Suppressor macrophage (primary cell): ENCODE results near the gene CLCN1.

Experiments
- DNase-seq, 4 experiments: peaks; one replicate each; pipeline ENCODE4 v3.0.0-alpha.2; 2020 to 2022

CLCN1 gene

GRCh38 chr7:143334244-143334643, 18.3 kb downstream of the CLCN1 start:
- no peak for DNase-seq

- no peak for DNase-seq
Measured at GRCh38 chr7:143337216-143337615, 21.3 kb downstream of the CLCN1 start.

DNA sequence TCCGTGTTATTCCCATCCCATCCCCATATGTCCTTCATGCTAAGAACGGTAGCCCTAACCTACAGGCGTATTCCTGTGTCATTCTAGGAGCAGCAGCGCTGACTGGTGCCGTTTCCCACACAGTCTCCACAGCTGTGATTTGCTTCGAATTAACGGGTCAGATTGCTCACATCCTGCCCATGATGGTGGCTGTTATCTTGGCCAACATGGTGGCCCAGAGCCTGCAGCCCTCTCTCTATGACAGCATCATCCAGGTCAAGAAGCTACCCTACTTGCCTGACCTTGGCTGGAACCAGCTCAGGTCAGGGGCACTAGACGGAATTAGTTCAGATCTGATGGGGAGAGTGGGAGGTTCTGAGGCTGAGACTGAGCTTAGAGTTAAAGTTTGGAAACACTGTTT, 25.9 kb downstream of the CLCN1 start:
- DNase-seq: no peak

DNA sequence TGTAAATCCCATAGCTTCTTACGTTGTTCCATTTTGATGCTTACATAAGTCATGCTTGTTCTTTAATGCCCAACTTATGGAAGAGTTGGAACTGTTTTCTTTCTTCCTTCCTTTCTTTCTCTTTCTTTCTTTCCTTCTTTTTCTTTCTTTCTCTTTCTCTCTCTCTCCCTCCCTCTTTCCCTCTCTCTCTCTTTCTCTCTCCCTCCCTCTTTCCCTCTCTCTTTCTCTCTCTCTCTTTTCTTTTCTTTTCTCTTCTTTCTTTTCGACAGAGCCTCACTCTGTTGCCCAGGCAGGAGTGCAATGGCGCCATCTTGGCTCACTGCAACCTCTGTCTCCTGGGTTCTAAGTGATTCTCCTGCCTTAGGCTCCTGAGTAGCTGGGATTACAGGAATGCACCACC, 27.7 kb downstream of the CLCN1 start:
- no peak for DNase-seq

DNA sequence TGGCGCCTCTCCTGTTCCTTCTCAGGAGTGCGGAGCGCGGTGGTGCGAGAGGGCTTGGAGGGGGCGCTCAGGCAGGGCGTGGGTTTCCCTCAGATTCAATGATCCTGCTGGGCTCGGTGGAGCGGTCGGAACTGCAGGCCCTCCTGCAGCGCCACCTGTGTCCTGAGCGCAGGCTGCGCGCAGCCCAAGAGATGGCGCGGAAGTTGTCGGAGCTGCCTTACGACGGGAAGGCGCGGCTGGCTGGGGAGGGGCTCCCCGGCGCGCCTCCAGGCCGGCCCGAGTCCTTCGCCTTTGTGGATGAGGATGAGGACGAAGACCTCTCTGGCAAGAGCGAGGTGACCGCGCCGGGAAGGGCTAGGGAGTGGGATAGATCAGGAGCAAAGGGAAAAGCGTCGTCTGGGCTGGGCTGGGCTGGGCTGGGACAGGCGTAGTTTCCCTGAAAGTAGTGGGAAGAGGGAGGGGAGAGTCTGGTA, 29.6 kb downstream of the CLCN1 start:
- DNase-seq: peak; percentile 43 to 75 (median 61)

- peak in 1 of 4 experiments; percentile 31 for DNase-seq
Measured at GRCh38 chr7:143346018-143346417, 30.1 kb downstream of the CLCN1 start.

DNA sequence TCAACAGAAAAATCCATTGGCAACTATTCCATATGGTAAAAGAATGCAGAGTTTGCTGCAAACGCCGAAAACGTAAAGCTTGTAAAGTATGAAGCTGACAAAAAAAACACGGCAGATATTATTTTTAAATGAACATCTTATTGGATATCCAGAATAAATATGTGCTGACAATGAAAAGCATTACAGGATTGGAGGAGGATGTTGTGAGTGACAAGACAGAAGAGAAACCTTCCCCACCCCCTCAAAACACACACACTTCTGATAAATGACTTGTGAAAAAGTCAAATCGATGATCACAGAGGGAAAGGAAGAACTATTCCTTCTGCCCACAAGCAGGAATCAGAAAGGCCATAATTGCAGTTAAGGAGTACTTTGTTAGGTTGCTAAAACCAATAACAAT, 32.0 kb downstream of the CLCN1 start:
- DNase-seq: no peak

DNA sequence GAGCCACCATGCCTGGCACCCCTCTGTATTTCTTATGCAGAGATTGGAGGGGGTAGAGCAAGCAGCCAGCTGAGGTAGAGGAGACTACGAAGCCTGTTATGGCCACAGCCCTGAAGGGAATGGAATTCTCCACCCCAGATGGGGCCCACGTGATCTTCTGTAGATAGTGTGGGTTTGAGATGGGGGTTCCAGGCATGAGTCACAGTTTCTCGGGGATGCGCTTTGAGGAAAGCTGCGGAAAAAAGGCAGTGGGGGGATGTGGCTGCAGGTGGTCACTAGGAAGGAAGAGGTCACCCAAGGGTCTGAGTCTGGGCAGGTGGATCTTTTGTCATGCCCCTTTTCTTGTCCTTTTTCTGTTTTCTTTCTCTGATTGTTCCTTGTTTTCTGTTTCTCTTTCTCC, 35.1 kb downstream of the CLCN1 start:
- DNase-seq: no peak

- no peak for DNase-seq
Measured at GRCh38 chr7:143351574-143351973, 35.7 kb downstream of the CLCN1 start.

DNA sequence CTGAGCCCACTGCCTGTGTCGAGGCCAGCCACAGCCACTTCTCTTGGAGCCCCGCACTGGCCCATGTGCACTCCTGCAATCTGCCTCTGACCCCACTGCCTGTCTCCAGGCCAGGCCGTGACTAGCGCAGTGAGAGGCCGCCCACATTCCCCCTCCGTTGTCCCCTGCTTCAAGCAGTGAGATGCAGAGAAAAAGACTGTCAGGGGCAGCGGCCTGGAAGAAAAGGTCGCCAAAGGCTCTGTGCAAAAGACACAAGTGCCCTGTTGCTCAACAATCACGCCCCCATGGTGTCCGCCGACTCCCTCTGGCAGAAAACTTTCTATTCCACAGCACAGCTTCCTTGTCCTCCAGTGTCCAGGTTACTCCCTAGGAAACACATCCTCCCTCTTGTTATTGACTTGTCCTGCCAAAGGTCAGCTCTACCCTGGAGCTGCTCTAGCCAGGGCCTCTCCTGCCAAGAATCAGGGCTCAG, 36.7 kb downstream of the CLCN1 start:
- peak; percentile 38 to 65 (median 60) for DNase-seq

DNA sequence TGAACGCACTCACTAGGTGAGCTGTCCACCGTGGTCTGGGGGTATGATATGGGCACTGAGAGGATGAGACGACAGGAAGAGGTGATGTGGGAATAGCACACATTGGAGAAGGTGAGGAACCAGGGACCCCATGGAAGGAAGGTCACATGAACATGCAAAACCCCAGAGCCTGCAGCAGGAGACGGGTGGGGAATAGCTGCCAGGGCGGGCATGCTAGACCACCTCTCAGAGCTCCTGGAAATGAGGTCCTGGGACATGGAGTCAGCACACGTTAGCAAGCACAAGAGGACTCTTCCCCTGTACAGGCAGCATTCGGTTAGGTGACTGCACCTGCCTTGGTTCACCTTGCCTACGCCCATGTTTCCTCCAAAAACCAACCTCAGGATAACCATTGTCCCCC, 38.5 kb downstream of the CLCN1 start:
- no peak for DNase-seq

DNA sequence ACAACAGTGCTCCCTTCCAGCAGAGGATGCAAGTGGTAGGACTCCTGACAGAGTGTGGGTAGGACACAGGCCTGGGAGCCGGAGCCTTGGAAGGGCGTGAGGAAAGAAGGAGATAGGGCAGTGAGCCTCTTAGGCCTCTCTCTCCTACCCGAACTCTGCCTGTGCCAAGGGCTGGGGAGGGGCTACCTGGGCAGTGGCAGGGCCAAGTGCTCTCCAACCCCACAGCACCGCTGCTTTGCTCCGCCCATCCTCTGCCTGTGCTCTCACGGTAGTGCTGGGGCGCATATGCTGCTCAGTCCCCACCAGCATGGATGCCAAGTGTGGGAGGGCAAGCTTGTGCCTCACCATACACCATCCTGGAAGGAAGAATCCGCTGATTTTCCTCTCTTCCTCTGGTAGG, 39.1 kb downstream of the CLCN1 start:
- no peak for DNase-seq

DNA sequence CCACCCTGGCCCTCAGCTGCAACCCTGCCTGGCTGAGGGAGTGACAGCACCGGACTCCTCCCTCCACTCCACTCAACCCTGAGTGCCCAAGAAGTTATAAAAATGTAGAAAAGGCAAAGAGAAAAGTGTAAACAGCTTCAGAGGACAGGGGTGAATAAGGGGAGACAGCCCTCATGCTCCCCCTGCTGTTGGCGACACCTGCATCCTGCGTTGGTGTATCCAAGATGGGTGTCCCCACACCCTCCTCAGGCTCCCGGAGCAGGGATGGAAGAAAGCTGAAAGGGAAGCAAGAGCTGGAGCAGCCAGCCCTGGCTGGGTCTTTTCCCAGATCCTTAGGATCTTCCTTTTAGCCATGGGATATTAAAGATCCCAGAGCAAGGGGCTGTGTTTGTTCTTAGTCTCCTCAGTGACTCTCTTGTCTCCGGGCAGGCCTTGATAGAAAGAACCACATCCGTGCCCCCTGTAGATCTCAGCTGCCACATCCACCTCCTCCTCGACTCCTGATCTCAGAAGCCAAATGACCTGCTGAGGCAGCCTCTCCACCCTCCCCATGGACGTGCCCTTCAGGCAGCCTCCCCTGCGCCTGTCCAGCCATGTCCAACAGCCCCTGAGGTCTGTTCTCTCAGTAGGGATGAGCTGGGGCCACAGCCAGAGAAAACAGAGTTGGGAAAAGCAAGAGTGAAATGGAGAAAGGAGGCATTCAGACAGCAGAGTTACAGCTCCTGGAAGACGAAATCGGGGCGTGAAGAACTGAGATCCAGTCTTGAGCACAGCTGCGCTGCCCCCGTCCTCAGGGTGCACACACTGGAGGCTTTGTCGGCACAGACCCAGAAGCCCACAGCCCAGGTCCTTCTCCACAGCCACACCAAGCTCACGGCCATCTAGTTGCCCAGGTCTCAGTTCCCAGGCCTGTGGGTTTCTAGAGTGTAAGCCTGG, 39.8 kb downstream of the CLCN1 start:
- no peak for DNase-seq

DNA sequence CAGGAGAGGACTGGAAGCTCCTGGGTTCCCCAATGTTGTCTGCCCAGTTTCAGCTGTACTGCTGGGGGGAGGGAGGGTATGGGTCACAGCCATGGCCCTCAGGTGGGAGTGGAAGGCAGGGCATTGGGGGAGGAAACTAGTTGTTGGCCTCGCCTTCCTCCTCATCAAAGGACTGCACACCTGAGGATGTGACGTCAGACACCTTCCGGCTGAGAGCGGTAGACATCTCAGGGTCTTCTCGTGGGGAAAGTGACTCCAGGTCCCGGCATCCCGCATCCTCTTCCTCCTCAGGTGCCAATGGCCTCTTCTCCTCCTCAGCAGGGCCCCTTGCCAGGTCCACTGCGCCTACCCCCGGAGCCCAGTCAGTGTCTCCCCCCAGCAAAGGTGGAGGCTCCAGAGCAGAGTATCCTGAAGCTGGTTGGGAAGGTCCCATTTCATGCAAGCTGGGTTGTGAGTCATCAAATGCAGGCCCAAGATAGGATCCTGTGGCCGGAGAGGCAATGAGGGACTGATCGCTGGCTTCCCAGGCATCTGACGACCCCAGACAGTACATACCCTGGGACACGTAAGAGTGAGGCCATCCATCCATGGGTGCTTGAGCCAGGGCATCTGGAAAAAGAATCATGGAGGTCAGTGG, 40.6 kb downstream of the CLCN1 start:
- no peak for DNase-seq

DNA sequence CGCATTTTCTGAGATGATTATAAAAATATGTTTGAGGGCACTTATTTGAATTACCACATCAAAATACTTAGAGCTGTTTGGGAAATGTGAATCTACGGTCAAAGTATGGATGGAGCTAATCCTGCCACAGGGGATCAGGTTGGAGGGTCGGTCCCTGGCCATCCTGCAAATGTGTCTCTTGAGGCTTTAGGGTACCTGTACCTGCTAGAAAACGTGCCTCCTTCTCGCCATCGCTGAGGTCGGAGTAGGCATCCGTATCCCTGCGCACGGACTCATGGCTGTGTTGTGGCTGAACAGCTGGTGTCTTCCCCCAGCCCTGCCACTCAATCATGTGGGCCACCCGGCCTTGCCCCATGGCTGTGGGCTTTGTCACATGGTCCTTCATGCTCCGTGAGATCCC, 42.7 kb downstream of the CLCN1 start:
- DNase-seq: no peak

GRCh38 chr7:143359771-143360353, 44.0 kb downstream of the CLCN1 start:
- peak in 3 of 4 experiments; percentile 36 to 54 (median 51) for DNase-seq

GRCh38 chr7:143360788-143361551, 45.1 kb downstream of the CLCN1 start:
- no peak for DNase-seq

DNA sequence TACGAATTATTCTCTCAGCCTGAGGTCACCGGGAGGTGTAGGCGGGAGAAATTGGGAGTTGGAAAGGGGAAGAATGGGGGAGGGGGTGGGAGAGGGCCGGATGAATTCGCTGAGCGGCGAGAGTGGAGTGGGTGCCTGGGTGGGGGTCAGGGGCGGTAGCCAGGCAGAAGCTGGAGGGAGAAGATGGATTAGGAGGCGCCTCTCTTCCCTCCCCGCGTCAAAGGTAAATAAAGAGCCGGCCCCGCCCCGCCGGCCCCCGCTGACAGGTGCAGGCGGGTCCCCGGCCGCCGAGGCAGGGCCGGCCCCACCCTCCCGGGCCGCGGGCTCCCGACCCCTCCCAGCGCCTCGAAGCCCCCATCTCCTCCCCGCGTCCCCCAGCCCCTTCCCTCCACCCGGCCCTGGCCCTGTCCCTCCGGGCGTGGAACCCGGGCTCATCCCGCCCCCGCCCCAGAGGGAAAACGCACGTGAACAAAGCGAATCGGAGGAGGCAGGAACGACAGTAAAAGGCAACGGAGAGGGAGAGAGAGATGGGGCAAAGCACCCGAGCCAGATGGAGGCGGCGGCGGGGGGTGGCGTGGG, 45.7 kb downstream of the CLCN1 start:
- DNase-seq: peak in 3 of 4 experiments; percentile 34 to 56 (median 52)

DNA sequence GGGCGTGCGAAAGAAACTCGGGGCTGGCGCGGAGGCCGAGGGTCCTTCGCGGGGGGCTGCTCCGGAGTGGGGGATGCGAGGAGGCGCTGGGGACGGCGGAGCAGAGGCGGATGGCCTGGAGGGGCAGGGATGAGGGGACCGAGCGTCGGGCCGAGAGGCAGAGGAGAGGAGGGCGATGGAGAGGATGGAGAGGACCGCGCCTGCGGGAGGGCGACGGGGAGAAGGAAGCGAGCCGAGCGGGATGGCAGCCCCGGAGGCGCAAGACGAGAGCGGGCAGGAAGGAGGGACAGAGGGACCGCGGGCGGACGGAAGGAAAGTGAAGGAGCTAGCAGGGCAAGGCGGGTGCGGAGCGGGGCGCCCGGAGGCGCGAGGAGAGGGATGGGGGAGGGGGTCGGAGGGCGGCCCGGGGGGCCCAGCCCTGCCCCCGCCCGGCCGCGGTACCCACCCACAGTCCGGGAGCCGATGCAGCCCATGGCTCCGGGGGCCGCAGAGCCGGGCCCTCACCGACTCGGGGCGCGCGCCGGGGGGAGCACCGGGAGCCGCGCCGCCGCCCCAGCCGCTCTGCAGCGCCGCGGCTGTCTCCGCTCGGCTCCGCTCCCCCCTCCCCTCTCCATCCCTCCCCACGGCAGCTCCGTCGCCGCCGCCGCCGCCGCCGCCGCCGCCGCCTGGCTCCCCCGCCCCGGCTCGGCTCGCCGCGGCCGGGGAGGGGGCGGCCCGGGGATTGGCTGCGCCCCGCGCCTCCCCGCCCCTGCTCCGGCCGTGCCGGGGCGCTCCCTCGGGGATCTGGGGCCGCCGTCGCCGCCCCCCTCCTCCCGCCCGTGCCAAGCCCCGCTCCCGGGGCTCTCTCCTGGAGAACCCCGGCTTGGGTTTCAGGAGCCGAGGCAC, 46.5 kb downstream of the CLCN1 start, which contains the start of gene FAM131B:
TSS of gene FAM131B (minus strand) at position 583 of the 885 bp plus-strand sequence. CDS start at position 473, 110 bp downstream.
- peak in 2 of 4 experiments; percentile 40 to 58 for DNase-seq

GRCh38 chr7:143363016-143363937, 47.4 kb downstream of the CLCN1 start:
- no peak for DNase-seq
